HepG2 (cell line): Measurements from ENCODE around the gene HMCN1.

Experiments used
- CCDC6 ChIP-seq: sonication (generic); formaldehyde crosslinking; IDR thresholded peaks from 2 replicates; pipeline ENCODE4 v1.8.1; 2022; ENCODE audit warnings: mild to moderate bottlenecking, missing genetic modification reagents, moderate library complexity
- FOXK2 ChIP-seq: fragments of 450-650 bp; IDR thresholded peaks from 2 replicates; pipeline ENCODE4 v1.6.1; 2016
- GABPA ChIP-seq, 2 experiments: IDR thresholded peaks; 2 replicates each; pipeline ENCODE4 v1.6.1; 2011 to 2016; ENCODE audit warnings: low read depth in 2 of 2, low read length in 1 of 2, missing biosample characterization in 1 of 2, missing genetic modification characterization in 1 of 2
- NFKBIZ ChIP-seq: IDR thresholded peaks from 2 replicates; pipeline ENCODE4 v1.6.1; 2018; ENCODE audit warnings: missing genetic modification reagents, missing compliant biosample characterization
- RFX5 ChIP-seq: IDR thresholded peaks from 2 replicates; pipeline ENCODE4 v1.6.1; 2011; ENCODE audit warnings: low read depth, low read length, improper control_type of control experiment
- ZNF234 ChIP-seq: sonication (generic); formaldehyde crosslinking; conservative IDR thresholded peaks from 2 replicates; pipeline ENCODE4 v1.5.1; 2020; ENCODE audit warnings: mild to moderate bottlenecking, missing genetic modification reagents
- ZNF558 ChIP-seq: sonication (generic); formaldehyde crosslinking; IDR thresholded peaks from 2 replicates; pipeline ENCODE4 v1.9.0; 2022; ENCODE audit warnings: mild to moderate bottlenecking, missing genetic modification reagents, borderline replicate concordance
- ZZZ3 ChIP-seq: sonication (generic); formaldehyde crosslinking; IDR thresholded peaks from 2 replicates; pipeline ENCODE4 v1.4.0; 2020; ENCODE audit warnings: missing genetic modification reagents, mild to moderate bottlenecking, borderline replicate concordance
- TF ChIP-seq, protein P1 (sequence below): sonication (generic); formaldehyde crosslinking; IDR thresholded peaks from 2 replicates; pipeline ENCODE4 v1.8.1; 2023; ENCODE audit warnings: mild to moderate bottlenecking, moderate library complexity, missing genetic modification reagents
- TF ChIP-seq, protein P2 (sequence below): sonication (generic); formaldehyde crosslinking; IDR thresholded peaks from 2 replicates; pipeline ENCODE4 v1.5.0; 2020; ENCODE audit warnings: mild to moderate bottlenecking, missing genetic modification reagents, moderate library complexity

DNA sequence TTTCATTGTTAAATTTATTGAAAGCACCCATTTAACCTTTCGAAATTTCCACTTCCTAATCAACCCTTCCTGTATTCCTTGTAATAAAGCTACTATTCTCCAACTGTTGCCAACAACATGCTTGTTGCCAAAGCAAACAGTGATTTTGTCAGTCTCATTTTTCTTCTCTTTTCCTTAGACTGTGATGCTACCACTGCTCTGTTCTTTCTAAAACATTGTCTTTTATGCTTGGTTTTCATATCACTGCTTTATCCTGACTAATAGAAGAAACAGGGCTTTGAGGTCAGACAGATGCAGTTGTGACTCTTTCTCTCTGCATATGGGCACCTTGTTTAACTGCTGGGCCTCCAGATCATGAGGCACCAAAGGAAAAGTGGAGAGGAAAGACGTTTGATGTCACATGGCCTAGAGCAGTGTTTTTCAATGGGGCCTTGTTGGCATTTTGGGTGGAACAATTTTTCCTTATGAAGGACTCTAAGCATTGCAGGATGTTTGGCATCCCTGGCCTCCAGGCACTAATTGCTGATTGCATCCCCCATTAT lies 56.1 kb downstream of the HMCN1 start:
- no peak for TF ChIP-seq ZNF558 (CRISPR knock-in tag)
- no peak for TF ChIP-seq NFKBIZ
- no peak for TF ChIP-seq CCDC6
- no peak for TF ChIP-seq FOXK2
- TF ChIP-seq RFX5 = no peak
- TF ChIP-seq, protein P1, sequence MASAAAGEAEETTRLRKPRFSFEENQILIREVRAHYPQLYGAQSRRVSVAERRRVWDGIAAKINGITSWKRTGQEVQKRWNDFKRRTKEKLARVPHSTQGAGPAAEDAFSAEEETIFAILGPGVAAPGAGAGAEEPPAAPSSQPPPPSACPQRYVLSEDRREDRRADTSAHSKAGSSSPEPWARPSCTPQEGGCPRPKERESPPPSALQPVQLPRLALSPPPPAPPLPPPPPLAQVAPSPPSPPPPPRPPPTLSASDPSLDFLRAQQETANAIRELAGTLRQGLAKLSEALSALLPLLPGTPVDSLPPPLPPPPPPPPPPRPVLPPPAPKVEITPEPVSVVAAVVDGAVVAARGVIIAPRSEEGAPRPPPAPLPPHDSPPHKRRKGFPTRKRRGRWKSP (CRISPR knock-in tag) = no peak
- no peak for TF ChIP-seq GABPA (IDR thresholded peaks at IDR 0.05; ENCODE audit: low read depth, low read length)
- TF ChIP-seq GABPA (CRISPR knock-in tag; IDR thresholded peaks at IDR 0.05; ENCODE audit: low read depth) = no peak
- TF ChIP-seq ZNF234 (CRISPR knock-in tag) = no peak
- TF ChIP-seq ZZZ3 (CRISPR knock-in tag) = no peak
- TF ChIP-seq, protein P2, sequence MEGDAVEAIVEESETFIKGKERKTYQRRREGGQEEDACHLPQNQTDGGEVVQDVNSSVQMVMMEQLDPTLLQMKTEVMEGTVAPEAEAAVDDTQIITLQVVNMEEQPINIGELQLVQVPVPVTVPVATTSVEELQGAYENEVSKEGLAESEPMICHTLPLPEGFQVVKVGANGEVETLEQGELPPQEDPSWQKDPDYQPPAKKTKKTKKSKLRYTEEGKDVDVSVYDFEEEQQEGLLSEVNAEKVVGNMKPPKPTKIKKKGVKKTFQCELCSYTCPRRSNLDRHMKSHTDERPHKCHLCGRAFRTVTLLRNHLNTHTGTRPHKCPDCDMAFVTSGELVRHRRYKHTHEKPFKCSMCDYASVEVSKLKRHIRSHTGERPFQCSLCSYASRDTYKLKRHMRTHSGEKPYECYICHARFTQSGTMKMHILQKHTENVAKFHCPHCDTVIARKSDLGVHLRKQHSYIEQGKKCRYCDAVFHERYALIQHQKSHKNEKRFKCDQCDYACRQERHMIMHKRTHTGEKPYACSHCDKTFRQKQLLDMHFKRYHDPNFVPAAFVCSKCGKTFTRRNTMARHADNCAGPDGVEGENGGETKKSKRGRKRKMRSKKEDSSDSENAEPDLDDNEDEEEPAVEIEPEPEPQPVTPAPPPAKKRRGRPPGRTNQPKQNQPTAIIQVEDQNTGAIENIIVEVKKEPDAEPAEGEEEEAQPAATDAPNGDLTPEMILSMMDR (CRISPR knock-in tag) = no peak
